IMR-90 (cell line): ENCODE results near the gene OSMR. TPM values are rescaled to one million over a fixed set of nuclear protein-coding genes. Genes with fewer than 3 reads are reported as not detected.

ENCODE experiments used
- ATAC-seq: fragments of 200-7000 bp; cut with Tn5 transposase; 2 replicates; pipeline ENCODE4 v1.9.1; 2020; ENCODE audit warnings: low read depth, mild to moderate bottlenecking, moderate library complexity
- BruUV-seq: library from RNA; stranded (reverse); fragments of 400-500 nt; replicated peaks from 2 replicates; lab custom pipeline; 2021; lab: Mats Ljungman, UMichigan
- CTCF ChIA-PET: fragments of 300-600 bp; formaldehyde crosslinking; extraction: SDS; loops from one replicate; lab custom pipeline; 2021; ENCODE audit warnings: antibody characterized with exemption; lab: Yijun Ruan, JAX
- POLR2A ChIA-PET: fragments of 300-600 bp; sonication (Branson Sonifier 250); formaldehyde crosslinking; loops from one replicate; lab custom pipeline; 2022; ENCODE audit warnings: antibody characterized with exemption; ENCODE audit not compliant: unreplicated experiment; lab: Charles Lee
- DNase-seq: peaks from one replicate; pipeline ENCODE4 v3.0.0; 2013
- H2AFZ ChIP-seq: replicated peaks from 2 replicates; pipeline ENCODE3; 2013; ENCODE audit warnings: low read length, mild to moderate bottlenecking; ENCODE audit not compliant: poor library complexity
- H2AK5ac ChIP-seq: 2 replicates; pipeline ENCODE4 v1.6.1; 2013; ENCODE audit warnings: low read depth, low read length, inconsistent platforms
- H2AK9ac ChIP-seq: replicated peaks from 2 replicates; pipeline ENCODE3; 2013; ENCODE audit warnings: mild to moderate bottlenecking, low read depth, low read length, moderate library complexity; ENCODE audit not compliant: poor library complexity
- H2BK120ac ChIP-seq: 2 replicates; pipeline ENCODE4 v1.6.1; 2013; ENCODE audit warnings: low read depth, low read length, inconsistent platforms
- H2BK15ac ChIP-seq: 3 replicates; pipeline ENCODE4 v1.6.1; 2013; ENCODE audit warnings: low read depth, low read length, inconsistent platforms
- H2BK20ac ChIP-seq: 2 replicates; pipeline ENCODE4 v1.6.1; 2013; ENCODE audit warnings: low read depth, mild to moderate bottlenecking, inconsistent platforms, low read length, moderate library complexity
- H2BK5ac ChIP-seq: 2 replicates; pipeline ENCODE4 v1.6.1; 2013; ENCODE audit warnings: mild to moderate bottlenecking, low read depth, low read length, inconsistent platforms; ENCODE audit not compliant: poor library complexity, severe bottlenecking
- H3K14ac ChIP-seq: replicated peaks from 2 replicates; pipeline ENCODE4 v1.6.1; 2013; ENCODE audit warnings: low read depth, low read length, inconsistent platforms
- H3K18ac ChIP-seq: 2 replicates; pipeline ENCODE4 v1.6.1; 2013; ENCODE audit warnings: low read depth, low read length, control low read depth
- H3K23ac ChIP-seq: 2 replicates; pipeline ENCODE4 v1.6.1; 2013; ENCODE audit warnings: low read depth, low read length, inconsistent platforms
- H3K27ac ChIP-seq: 2 replicates; pipeline ENCODE4 v1.5.1; 2013; ENCODE audit warnings: mild to moderate bottlenecking, control low read depth, low read length; ENCODE audit not compliant: insufficient read depth
- H3K27me3 ChIP-seq: 2 replicates; pipeline ENCODE4 v1.6.1; 2013; ENCODE audit warnings: low read length; ENCODE audit not compliant: control insufficient read depth, insufficient read depth
- H3K36me3 ChIP-seq: 2 replicates; pipeline ENCODE4 v1.6.1; 2013; ENCODE audit warnings: low read length, mixed read lengths; ENCODE audit not compliant: control insufficient read depth, insufficient read depth
- H3K4ac ChIP-seq: 2 replicates; pipeline ENCODE4 v1.6.1; 2013; ENCODE audit warnings: low read depth, low read length, inconsistent platforms
- H3K4me1 ChIP-seq: 2 replicates; pipeline ENCODE4 v1.6.1; 2013; ENCODE audit warnings: low read length, mixed read lengths; ENCODE audit not compliant: control insufficient read depth, insufficient read depth
- H3K4me2 ChIP-seq: 2 replicates; pipeline ENCODE4 v1.6.1; 2013; ENCODE audit warnings: low read depth, mild to moderate bottlenecking, control low read depth, low read length, moderate library complexity
- H3K4me3 ChIP-seq: 2 replicates; pipeline ENCODE4 v1.5.1; 2013; ENCODE audit warnings: low read depth, mild to moderate bottlenecking, control low read depth, low read length, moderate library complexity; ENCODE audit not compliant: insufficient read depth
- H3K56ac ChIP-seq: 2 replicates; pipeline ENCODE4 v1.6.1; 2013; ENCODE audit warnings: low read length, inconsistent platforms; ENCODE audit not compliant: insufficient read depth; ENCODE audit errors: extremely low read depth
- H3K79me1 ChIP-seq, 2 experiments: 2 replicates each; pipeline ENCODE4 v1.6.1; 2013; ENCODE audit warnings: low read length in 2 of 2, inconsistent platforms in 1 of 2, low read depth in 1 of 2
- H3K9ac ChIP-seq: 2 replicates; pipeline ENCODE4 v1.6.1; 2013; ENCODE audit warnings: low read depth, low read length, control low read depth
- H3K9me1 ChIP-seq: 2 replicates; pipeline ENCODE4 v1.6.1; 2013; ENCODE audit warnings: low read length, inconsistent platforms; ENCODE audit not compliant: insufficient read depth
- H3K9me3 ChIP-seq: 2 replicates; pipeline ENCODE4 v1.6.1; 2013; ENCODE audit warnings: low read length; ENCODE audit not compliant: control insufficient read depth, insufficient read depth
- H4K20me1 ChIP-seq: 2 replicates; pipeline ENCODE4 v1.6.1; 2013; ENCODE audit warnings: low read length, inconsistent platforms; ENCODE audit not compliant: insufficient read depth
- H4K5ac ChIP-seq: 2 replicates; pipeline ENCODE4 v1.6.1; 2013; ENCODE audit warnings: mild to moderate bottlenecking, low read depth, low read length, control low read depth
- H4K8ac ChIP-seq, 2 experiments: 2 replicates each; pipeline ENCODE4 v1.6.1; 2013; ENCODE audit warnings: low read depth in 2 of 2, low read length in 2 of 2, control low read depth in 1 of 2, inconsistent platforms in 1 of 2
- H4K91ac ChIP-seq: 2 replicates; pipeline ENCODE4 v1.6.1; 2013; ENCODE audit warnings: low read depth, low read length, inconsistent platforms; ENCODE audit not compliant: insufficient read depth
- CEBPB ChIP-seq: IDR thresholded peaks from 2 replicates; pipeline ENCODE4 v1.6.1; 2012; ENCODE audit warnings: low read depth, low read length, improper control_type of control experiment
- CHD1 ChIP-seq: IDR thresholded peaks from 2 replicates; pipeline ENCODE4 v1.6.1; 2012; ENCODE audit warnings: low read depth, low read length, improper control_type of control experiment
- MAZ ChIP-seq: IDR thresholded peaks from 2 replicates; pipeline ENCODE4 v1.6.1; 2012; ENCODE audit warnings: low read depth, mild to moderate bottlenecking, low read length, improper control_type of control experiment, moderate library complexity, borderline replicate concordance
- MXI1 ChIP-seq: IDR thresholded peaks from 2 replicates; pipeline ENCODE4 v1.6.1; 2012; ENCODE audit warnings: low read depth, mild to moderate bottlenecking, low read length, moderate library complexity, borderline replicate concordance
- NFE2L2 ChIP-seq: fragments of 150-350 bp; IDR thresholded peaks from 2 replicates; pipeline ENCODE4 v1.6.1; 2016; ENCODE audit warnings: low read depth, mild to moderate bottlenecking, low read length
- RAD21 ChIP-seq: IDR thresholded peaks from 2 replicates; pipeline ENCODE4 v1.6.1; 2012; ENCODE audit warnings: low read length, improper control_type of control experiment
- RCOR1 ChIP-seq: IDR thresholded peaks from 2 replicates; pipeline ENCODE4 v1.6.1; 2012; ENCODE audit warnings: mild to moderate bottlenecking, low read length, improper control_type of control experiment; ENCODE audit not compliant: insufficient replicate concordance
- WGBS, 2 experiments: methylation state at CpG; one replicate each; pipeline versions ENCODE4 v1.1.5 to v1.1.7; 2013; ENCODE audit warnings: missing lambda C conversion rate in 2 of 2; ENCODE audit not compliant: insufficient read length in 1 of 2; ENCODE audit errors: extremely low coverage in 2 of 2; 5-methylcytosine and 5-hydroxymethylcytosine counted together
- dilution Hi-C: fragments of 300-500 bp; cut with HindIII; formaldehyde crosslinking; loops from one replicate; pipeline ENCODE4 v1.14.3; 2018; ENCODE audit warnings: low sequenced_read_pairs; ENCODE audit not compliant: unreplicated experiment
- in situ Hi-C: fragments of 300-500 bp; cut with MboI; formaldehyde crosslinking; loops from 3 replicates; pipeline ENCODE4 v1.14.3; 2019; ENCODE audit warnings: low sequenced_read_pairs, inconsistent platforms, mixed read lengths
- intact Hi-C: fragments of 100-400 bp; cut with micrococcal nuclease; formaldehyde crosslinking; loops from 2 replicates; pipeline ENCODE4 v1.10.0; 2022
- polyA plus RNA-seq, 3 experiments: library from polyadenylated mRNA; depleted of rRNA; stranded (reverse); fragments of >200 nt; gene quantifications; 2 replicates each; pipeline ENCODE4 v1.2.3, GENCODE V29; 2012; ENCODE audit warnings: low replicate concordance in 1 of 3
- total RNA-seq: library from RNA; depleted of rRNA; stranded (reverse); fragments of >200 nt; gene quantifications from 2 replicates; pipeline ENCODE4 v1.2.3, GENCODE V29; 2012
- TF ChIP-seq, protein P1 (sequence below): conservative IDR thresholded peaks from 2 replicates; pipeline ENCODE4 v1.5.1; 2012; ENCODE audit warnings: mild to moderate bottlenecking, low read depth, low read length, improper control_type of control experiment

Gene OSMR
- total and polyA plus RNA-seq, 2 of the 4 experiments (the other 2 are of a cell fraction) = 41.6 to 48.7 TPM

DNA sequence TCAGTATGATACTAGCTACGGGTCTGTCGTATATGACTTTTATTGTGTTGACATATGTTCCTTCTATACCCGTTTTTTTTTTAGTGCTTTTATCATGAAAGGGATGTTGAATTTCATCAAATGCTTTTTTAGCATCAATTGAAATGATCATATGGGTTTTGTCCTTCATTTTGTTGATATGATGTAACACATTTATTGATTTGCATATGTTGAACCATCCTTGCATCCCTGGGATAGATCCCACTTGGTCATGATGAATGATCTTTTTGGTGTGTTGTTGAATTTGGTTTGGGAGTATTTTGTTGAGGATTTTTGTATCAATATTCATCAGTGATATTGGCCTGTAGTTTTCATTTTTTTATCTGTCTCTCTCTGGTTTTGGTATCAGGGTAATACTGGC is 50.9 kb downstream of the OSMR start:
- Histone ChIP-seq H4K91ac (no peak overlapping the region), H3K4me3 (no peak overlapping the region), H2AFZ (no peak overlapping the region), H3K9ac (no peak overlapping the region), H3K18ac (no peak overlapping the region), H3K4ac (no peak overlapping the region), H3K4me1 (no peaks in the 10 kb centered on the region), H3K23ac (no peak overlapping the region), H3K9me1 (peaks cover 8% of the 10 kb centered on the region; the same call in 1 of the 2 replicates), H3K27me3 (no peaks in the 10 kb centered on the region), H2AK5ac (no peak overlapping the region), H2AK9ac (no peak overlapping the region), H2BK20ac (no peak overlapping the region), H3K4me2 (no peak overlapping the region), H3K36me3 (peaks cover 35% of the 10 kb centered on the region), H3K9me3 (no peaks in the 10 kb centered on the region), H2BK15ac (no peak overlapping the region), H4K5ac (no peak overlapping the region), H2BK120ac (no peak overlapping the region), H3K27ac (no peak overlapping the region), H3K14ac (no peak overlapping the region), H2BK5ac (no peak overlapping the region), H4K8ac (no peak overlapping the region), H4K20me1 (peaks cover 4% of the 10 kb centered on the region; the same call in 1 of the 2 replicates), H3K79me1 (peaks cover 25 to 35% of the 10 kb centered on the region in 2 experiments), H3K56ac (no peak overlapping the region)
- TF ChIP-seq NFE2L2 (no peak), RAD21 (no peak), CEBPB (no peak), RCOR1 (no peak), MXI1 (no peak), CHD1 (no peak), MAZ (no peak)
- TF ChIP-seq, protein P1, sequence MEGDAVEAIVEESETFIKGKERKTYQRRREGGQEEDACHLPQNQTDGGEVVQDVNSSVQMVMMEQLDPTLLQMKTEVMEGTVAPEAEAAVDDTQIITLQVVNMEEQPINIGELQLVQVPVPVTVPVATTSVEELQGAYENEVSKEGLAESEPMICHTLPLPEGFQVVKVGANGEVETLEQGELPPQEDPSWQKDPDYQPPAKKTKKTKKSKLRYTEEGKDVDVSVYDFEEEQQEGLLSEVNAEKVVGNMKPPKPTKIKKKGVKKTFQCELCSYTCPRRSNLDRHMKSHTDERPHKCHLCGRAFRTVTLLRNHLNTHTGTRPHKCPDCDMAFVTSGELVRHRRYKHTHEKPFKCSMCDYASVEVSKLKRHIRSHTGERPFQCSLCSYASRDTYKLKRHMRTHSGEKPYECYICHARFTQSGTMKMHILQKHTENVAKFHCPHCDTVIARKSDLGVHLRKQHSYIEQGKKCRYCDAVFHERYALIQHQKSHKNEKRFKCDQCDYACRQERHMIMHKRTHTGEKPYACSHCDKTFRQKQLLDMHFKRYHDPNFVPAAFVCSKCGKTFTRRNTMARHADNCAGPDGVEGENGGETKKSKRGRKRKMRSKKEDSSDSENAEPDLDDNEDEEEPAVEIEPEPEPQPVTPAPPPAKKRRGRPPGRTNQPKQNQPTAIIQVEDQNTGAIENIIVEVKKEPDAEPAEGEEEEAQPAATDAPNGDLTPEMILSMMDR = no peak
- no peak for ATAC-seq
- dilution Hi-C loops (no loop called here), intact Hi-C loops (no loop called here), in situ Hi-C loops (no loop called here)
- no peak for DNase-seq
- POLR2A ChIA-PET = no interaction called here
- no TSS peak for BruUV-seq
- CTCF ChIA-PET = no interaction called here
- WGBS, 2 experiments = no CpG with 5 or more reads among the region's 3 CpGs
